GM19193 (cell line): Measurements from ENCODE around the gene CTBS.

Experiments used
- POLR2A ChIP-seq: IDR thresholded peaks from 4 replicates; pipeline ENCODE4 v1.6.1; 2011; ENCODE audit not compliant: insufficient read depth, insufficient read length; ENCODE audit errors: extremely low read depth

Gene CTBS

DNA sequence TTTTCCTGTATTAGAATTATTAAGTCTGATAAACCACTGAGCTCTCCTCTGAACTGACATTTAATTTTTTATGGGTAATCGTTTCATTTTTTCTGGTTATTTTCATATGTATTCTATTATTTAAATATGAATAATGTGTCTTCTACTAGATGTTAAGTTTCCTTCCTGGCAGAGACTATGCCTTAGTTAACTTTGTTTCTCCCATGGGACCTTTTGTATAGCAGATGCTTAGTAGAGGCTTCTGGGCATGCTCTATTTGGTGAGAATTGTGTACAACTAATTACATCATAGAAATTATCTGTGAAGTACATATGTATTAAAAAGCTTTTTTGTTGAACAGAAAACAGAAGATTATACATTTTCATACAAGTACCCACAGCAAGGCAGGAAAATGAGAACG is 23.4 kb downstream of the CTBS start:
- TF ChIP-seq POLR2A, result no peak

DNA sequence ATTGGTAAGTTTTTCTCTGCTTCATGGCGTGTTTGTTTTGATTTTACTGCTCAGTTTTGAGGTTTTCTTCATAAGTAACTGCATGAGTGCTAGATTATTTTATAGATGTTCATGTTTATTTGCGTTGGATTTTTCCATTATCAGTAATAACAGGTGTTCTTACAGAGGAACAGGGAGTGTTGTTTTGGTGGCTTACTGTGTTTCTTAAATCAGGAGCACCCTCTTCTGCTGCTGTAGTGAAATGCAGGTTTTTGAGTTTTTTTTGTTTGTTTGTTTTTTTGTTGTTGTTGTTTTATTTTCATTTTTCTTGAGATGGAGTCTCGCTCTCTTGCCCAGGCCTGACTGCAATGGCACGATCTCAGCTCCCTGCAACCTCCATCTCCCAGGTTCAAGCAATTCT is 32.6 kb downstream of the CTBS start:
- no peak for TF ChIP-seq POLR2A

DNA sequence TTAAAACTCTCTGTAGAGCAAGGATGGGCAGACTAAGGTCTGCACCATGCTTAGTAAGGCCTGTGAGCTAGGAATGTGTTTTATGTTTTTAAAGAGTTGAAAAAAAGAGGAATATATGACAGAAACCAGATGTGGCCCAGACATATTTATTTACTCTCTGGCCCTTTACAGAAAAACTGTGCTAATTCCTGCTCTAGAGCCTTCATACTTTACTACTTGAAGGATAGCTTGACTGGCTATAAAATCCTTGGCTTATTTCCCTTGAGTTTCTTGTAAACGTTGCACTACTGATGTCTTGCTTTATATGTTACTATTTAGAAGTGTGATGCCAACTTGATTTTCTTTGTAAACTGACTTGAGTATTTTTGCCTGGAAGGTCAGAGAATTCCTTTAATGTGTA is 33.5 kb downstream of the CTBS start:
- TF ChIP-seq POLR2A, result no peak

DNA sequence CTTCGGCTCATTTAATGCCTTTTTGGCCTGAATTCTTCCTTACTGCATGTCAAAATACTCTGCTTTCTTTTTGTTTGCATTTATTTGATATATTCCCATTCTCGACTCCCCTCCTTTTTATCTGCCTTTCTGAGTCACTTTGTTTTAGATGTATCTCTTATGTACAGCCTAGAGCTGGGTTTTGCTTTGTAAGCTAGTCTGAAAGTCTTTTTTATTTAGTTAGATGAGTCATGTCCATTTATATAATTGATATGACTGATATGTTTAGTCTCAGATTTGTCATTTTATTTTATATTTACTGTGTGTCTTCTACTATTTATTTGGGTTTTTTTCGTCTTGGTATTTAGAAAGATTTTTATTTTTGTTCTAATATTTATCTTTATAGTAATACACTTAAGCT is 34.3 kb downstream of the CTBS start:
- TF ChIP-seq POLR2A, result no peak

DNA sequence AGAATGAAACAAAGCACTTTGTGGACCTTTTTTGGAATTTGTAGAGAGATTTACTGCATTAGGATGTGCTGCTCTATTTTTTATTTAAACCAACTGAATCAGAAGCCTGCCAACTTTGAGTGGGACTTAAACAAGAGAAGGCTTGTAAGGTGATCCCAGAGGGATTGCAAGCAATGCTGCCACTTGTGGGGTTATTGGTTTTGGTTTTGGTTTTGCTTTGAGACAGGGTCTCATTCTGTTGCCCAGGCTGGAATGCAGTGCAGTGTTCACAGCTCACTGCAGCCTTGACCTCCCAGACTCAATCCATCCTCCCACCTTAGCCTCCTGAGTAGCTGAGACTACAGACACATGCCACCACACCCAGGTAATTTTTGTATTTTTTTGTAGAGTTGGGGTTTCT is 35.6 kb downstream of the CTBS start:
- TF ChIP-seq POLR2A, result no peak

DNA sequence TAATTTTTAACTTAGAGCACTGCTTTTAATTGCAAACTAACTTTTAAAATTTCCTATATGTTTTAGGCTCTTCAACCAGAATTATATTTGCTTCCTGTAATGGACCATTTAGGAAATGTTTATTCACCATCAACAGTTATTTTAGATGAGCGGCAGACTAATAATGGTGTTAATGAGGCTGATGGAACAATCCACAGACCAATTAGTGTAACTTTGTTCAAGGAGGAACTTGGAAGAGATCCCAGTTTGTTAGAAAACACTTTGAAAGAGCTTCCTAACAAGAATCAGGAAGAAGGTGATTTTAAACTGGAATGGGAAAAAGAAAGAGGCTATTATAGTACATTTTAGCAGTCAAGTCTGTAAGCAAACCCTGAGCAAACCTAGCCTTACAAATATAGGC is 48.5 kb downstream of the CTBS start:
- TF ChIP-seq POLR2A, result no peak

DNA sequence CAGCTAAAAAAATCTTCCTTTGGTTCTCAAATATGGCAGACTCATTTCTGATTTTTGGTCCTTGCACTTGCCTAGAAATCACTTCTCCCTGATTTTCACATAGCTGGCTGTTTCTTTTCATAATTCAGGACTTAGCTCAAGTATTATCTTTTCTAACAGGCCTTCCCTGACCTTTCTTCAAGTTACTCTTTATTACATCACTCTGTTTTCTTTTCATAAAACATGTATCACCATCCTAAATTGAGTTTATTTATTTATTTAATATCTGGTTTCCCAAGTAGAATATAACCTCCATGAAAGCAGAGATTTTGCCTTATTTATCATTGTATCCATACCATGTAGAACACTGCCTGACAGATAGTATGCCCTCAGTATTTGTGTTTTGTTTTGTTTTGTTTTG is 49.6 kb downstream of the CTBS start:
- TF ChIP-seq POLR2A, result no peak

DNA sequence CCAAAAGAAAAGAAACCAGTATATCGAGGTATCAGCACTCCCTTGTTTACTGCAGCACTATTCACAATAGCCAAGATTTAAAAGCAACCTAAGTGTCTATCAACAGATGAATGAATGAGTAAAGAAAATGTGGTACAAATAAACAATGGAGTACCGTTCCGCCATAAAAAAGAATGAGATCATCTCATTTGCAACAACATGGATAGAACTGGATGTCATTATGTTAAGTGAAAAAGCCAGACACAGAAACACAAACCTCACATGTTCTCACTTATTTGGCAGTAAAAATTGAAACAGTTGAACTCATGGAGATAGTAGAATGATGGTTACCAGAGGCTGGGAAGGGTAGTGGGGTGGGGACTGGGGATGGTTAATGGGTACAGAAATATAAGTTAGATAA is 63.6 kb downstream of the CTBS start:
- TF ChIP-seq POLR2A, result no peak

DNA sequence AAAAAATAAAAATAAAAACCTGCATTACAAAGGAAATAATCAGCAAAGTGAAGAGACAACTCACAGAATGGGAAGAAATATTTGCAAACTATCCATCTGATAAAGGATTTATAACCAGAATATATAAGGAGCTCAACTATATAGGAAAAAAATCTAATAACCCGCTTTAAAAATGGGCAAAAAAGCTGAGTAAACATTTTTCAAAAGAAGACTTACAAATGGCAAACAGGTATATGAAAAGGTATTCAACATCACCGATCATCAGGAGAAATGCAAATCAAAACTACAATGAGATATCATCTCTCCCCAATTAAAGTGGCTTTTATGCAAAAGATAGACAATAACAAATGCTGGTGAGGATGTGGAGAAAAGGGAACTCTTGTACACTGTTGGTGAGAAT is 64.1 kb downstream of the CTBS start:
- TF ChIP-seq POLR2A, result no peak

DNA sequence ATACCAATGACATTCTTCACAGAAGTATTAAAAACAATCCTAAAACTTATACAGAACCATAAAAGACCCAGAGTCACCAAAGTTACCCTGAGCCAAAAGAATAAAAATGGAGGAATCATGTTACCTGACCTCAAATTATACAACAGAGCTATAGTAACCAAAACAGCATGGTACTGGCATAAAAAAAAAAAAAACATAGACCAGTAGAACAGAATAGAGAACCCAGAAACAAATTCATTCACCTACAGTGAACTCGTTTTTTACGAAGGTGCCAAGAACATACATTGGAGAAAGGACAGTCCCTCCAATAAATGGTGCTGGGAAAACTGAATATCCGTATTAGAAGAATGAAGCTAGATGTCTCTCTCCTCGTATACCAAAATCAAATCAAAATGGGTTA is 65.2 kb downstream of the CTBS start:
- no peak for TF ChIP-seq POLR2A

DNA sequence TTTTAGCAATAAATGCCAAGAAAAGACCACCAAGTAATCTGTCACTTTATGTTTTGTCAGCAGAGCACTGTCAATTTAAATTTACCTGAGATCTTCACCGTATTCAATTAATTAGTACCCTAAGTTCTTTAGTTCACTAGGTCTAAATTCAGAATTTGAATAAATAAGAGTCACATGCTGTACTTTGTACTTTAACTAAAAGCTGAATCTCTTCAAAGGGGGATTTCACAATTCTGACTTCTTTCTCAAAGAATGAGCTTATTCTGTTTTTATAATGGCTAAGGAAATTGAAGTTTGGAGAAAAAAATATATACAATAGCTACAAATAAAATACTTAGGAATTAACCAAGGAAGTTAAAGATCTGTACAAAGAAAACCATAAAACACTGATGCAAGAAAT is 65.7 kb downstream of the CTBS start:
- no peak for TF ChIP-seq POLR2A

DNA sequence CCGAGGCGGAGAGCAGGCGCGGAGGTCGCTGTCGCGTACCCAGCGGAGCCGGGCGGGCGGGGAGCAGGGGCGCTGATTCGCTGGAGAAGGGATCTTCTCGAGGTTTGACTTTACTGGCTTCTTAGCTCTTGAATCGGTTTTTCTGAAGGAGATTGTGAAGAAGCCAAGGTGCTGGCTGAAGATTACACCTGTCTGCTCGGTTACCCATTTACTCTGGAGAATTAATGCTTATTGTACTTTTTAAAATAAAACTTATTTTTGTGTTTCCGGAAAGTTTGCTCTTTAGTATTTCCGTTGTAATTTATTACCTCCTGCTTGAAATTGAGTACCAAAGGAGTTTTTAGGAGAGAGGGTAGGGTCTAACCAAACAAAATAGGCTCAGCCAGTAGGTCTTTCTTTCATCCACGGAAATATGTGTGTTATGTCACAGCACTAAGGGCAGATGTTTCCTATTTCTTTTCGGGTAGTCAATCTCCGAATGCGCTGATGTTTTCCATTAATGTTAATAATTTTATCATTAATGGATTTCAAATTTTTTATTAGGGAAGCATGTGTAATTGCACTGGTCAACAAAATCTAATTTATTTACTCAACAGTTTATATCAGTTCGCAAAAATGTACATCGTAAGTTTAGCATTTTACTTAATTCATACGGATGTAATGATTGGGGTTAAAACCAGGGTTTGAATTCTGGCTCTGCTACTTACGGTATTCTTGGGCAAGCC is 67.3 kb downstream of the CTBS start:
- TF ChIP-seq POLR2A, result no peak

DNA sequence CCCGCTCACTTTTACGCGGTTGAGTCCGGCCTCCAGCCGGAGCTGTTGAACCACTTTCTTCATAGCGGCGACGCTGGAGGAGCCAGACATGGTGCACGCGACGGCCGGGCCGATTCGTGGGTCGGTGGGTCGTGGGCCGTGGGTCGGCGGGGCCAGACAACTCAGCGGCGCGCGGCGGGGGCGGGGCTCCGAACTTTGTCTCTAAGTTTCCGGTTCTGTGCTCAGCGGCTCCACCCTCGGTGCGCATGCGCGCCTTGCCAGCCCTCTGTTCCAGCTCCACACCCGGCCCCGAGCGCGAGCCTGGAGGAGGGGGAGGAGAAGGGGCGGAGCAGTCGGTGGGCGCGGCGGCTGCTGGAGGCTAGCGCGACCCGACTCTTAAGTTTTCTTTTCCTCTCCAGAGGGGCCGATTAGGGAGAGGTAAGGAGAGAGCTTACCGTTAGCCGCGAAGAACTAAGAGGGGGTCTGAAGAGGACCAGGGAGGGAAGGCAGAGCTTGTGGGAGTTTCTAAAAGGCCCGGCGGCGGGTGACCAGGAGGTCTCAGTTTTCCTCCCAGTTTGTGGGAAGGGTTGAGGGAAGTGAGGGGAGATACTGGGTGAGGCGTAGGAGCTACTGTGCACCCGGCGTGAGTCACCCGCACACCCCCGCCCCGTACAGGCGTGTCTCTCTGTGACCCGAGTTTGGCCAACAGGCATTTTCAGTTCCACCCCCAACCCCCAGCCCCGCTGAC is 68.1 kb downstream of the CTBS start, which contains the start of the genes GNG5 and SPATA1:
Gene GNG5, minus strand, starts transcription at position 580 of the 727 bp plus-strand sequence. Its CDS starts 490 bp downstream, at position 90.
Gene SPATA1, plus strand, starts transcription at position 385 of the 727 bp plus-strand sequence. CDS start 9,974 bp downstream, outside the sequence.
- peak; percentile 90 for TF ChIP-seq POLR2A

DNA sequence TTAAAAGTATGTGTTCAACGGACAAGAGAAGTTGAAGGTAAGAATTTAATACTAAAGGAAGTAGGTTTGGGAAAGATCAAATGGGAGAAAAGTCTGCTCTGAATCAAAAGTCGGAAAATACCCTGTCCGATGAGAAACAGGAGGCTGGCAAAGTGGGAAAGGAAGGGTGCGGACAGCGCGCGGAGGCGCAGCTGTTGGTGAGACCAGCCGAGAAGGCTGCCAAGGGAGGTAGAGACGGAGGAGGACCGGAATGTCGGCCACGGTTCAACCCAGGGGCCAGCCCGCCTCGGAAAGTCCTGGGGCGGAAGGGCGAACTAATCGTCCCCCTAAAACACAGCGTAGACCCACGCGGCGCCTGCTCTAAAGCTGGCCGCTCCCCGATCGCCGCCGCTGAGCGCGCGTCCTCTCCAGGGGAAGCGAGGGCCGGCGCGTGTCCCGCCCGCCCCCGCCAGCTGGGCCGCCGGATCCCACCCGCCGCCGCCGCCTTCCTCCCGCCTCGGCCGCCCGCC is 68.7 kb downstream of the CTBS start:
- no peak for TF ChIP-seq POLR2A

DNA sequence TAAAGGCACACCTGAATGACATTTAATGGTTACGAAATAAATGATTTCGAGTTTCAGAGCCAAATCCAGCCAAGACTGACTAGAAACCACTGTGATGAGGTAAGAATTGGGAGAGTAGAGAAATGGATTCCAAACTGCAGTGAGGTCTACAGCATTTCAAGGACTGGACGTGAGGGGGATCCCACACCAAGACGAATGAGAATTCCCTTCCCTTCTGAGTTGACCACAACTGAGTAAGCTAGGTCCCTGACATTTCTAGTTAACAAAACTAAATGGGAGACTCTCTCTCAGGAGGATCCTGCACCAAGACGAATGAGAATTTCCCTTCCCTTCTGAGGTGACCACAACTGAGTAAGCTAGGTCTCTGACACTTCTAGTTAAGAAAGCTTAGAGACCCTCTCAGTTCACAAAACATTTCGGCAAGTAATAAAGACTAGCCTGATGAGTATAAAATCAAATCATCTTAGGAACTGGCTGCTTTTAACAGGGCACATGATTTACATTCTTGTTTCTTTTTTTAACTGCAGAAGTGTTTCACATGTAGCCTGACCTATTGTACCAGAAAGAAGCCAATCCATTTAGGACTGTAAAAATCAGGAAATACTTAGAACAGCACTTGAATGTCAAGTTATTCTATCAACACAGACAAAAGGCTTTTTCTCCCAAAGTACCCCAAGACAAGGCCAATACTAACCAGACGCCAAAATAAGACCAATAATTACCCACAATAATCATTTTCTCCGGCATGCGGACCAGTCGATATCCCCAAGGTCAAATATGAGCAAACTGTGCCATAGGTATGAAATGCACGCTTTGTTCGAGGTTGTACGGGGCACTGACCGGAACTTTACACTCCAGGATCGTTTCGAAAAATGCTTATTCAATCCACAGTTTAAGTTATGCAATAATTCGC is 69.4 kb downstream of the CTBS start:
- TF ChIP-seq POLR2A, result no peak

DNA sequence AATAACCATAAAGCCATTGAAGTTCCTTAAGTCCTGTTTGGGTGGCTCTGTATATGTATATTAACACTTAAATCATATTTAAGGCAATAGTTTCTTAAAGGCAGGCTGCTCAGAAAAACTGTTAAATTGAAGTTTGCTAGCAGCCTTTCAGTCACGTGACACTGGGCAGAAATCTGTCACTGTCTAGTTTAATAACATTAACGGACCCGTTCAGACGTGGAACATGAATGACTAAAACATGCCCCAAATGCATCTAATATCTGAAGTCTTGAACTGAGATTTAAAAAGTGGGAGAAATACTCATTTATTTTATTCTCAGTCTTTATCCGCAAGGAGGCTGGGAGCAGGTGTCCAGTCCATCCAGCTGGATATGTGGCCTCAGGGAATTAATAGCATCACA is 71.3 kb downstream of the CTBS start:
- TF ChIP-seq POLR2A, result no peak
